HepG2 (cell line): ENCODE data around the gene ZNF514. TPM values are rescaled to one million over a fixed set of nuclear protein-coding genes. Genes with fewer than 3 reads are reported as not detected.

Experiments used
- ADNP ChIP-seq: sonication (generic); formaldehyde crosslinking; IDR thresholded peaks from 2 replicates; pipeline ENCODE4 v1.4.0; 2020; ENCODE audit warnings: missing genetic modification reagents
- BCL6 ChIP-seq: IDR thresholded peaks from 2 replicates; pipeline ENCODE4 v1.6.1; 2016; ENCODE audit warnings: missing genetic modification reagents, missing compliant biosample characterization
- CHD2 ChIP-seq: IDR thresholded peaks from 2 replicates; pipeline ENCODE4 v1.6.1; 2011; ENCODE audit warnings: low read depth, low read length, improper control_type of control experiment
- FOXM1 ChIP-seq: sonication (generic); formaldehyde crosslinking; IDR thresholded peaks from 2 replicates; pipeline ENCODE4 v1.5.0; 2020; ENCODE audit warnings: missing genetic modification reagents
- GTF2F1 ChIP-seq: fragments of 150-350 bp; IDR thresholded peaks from 2 replicates; pipeline ENCODE4 v1.6.1; 2014; ENCODE audit warnings: low read length
- KDM6A ChIP-seq: IDR thresholded peaks from 2 replicates; pipeline ENCODE4 v1.6.1; 2016; ENCODE audit warnings: low read depth
- PITX1 ChIP-seq: sonication (generic); formaldehyde crosslinking; IDR thresholded peaks from 2 replicates; pipeline ENCODE4 v1.5.1; 2020; ENCODE audit warnings: mild to moderate bottlenecking, missing genetic modification reagents
- PTBP1 ChIP-seq: fragments of 200-400 bp; formaldehyde crosslinking; IDR thresholded peaks from 2 replicates; pipeline ENCODE4 v1.6.1; 2018; ENCODE audit warnings: low read length, low read depth; ENCODE audit not compliant: poor library complexity, severe bottlenecking
- RCOR2 ChIP-seq: IDR thresholded peaks from 2 replicates; pipeline ENCODE4 v1.6.1; 2016; ENCODE audit warnings: missing biosample characterization, missing genetic modification reagents
- REL ChIP-seq: sonication (generic); formaldehyde crosslinking; conservative IDR thresholded peaks from 2 replicates; pipeline ENCODE4 v1.8.0; 2022; ENCODE audit warnings: mild to moderate bottlenecking, missing genetic modification reagents, moderate library complexity
- SIN3A ChIP-seq: IDR thresholded peaks from 2 replicates; pipeline ENCODE4 v1.6.1; 2011; ENCODE audit warnings: low read depth, mild to moderate bottlenecking, control low read depth, low read length, borderline replicate concordance
- THAP11 ChIP-seq: IDR thresholded peaks from 2 replicates; pipeline ENCODE4 v1.6.1; 2016; ENCODE audit warnings: missing biosample characterization, missing genetic modification reagents
- TP53 ChIP-seq: sonication (generic); formaldehyde crosslinking; conservative IDR thresholded peaks from 2 replicates; pipeline ENCODE4 v1.4.0; 2020; ENCODE audit warnings: missing genetic modification reagents
- ZBTB20 ChIP-seq: sonication (generic); formaldehyde crosslinking; IDR thresholded peaks from 2 replicates; pipeline ENCODE4 v1.8.1; 2023; ENCODE audit warnings: missing genetic modification reagents, low read depth, mild to moderate bottlenecking, borderline replicate concordance
- ZNF331 ChIP-seq: sonication (generic); formaldehyde crosslinking; IDR thresholded peaks from 2 replicates; pipeline ENCODE4 v1.4.0; 2020; ENCODE audit warnings: missing genetic modification reagents
- ZNF460 ChIP-seq: sonication (generic); formaldehyde crosslinking; IDR thresholded peaks from 2 replicates; pipeline ENCODE4 v1.5.1; 2020; ENCODE audit warnings: missing genetic modification reagents, mild to moderate bottlenecking, borderline replicate concordance
- ZNF546 ChIP-seq: sonication (generic); formaldehyde crosslinking; conservative IDR thresholded peaks from 2 replicates; pipeline ENCODE4 v1.8.1; 2023; ENCODE audit warnings: mild to moderate bottlenecking, missing genetic modification reagents
- ZNF660 ChIP-seq: sonication (generic); formaldehyde crosslinking; IDR thresholded peaks from 2 replicates; pipeline ENCODE4 v1.5.1; 2020; ENCODE audit warnings: mild to moderate bottlenecking, low read depth, missing genetic modification reagents, borderline replicate concordance
- polyA plus RNA-seq, 8 experiments: library from polyadenylated mRNA; depleted of rRNA in 3 of 8; stranded (reverse) in 7 of 8; unstranded in 1 of 8; fragments of >200 nt; fragmentation: Illumina TruSeq in 4 of 8; extraction: Trizol in 4 of 8; gene quantifications; 2 replicates each; pipeline versions ENCODE4 v1.2.1 to v1.2.3, GENCODE V29; 2011 to 2016; ENCODE audit warnings: low read depth in 4 of 8, missing spikeins in 1 of 8, mixed read lengths in 1 of 8; ENCODE audit not compliant: insufficient read depth in 1 of 8
- total RNA-seq, 5 experiments: library from RNA; depleted of rRNA; stranded (reverse); fragments of >200 nt; fragmentation: Illumina TruSeq; extraction: Trizol; gene quantifications; 2 replicates each; pipeline ENCODE4 v1.2.3, GENCODE V29; 2016; ENCODE audit warnings: low read depth in 1 of 5
- TF ChIP-seq, protein P1 (sequence below): IDR thresholded peaks from 2 replicates; pipeline ENCODE4 v1.6.1; 2016; ENCODE audit warnings: mild to moderate bottlenecking
- TF ChIP-seq, protein P2 (sequence below): sonication (generic); formaldehyde crosslinking; IDR thresholded peaks from 2 replicates; pipeline ENCODE4 v1.8.1; 2023; ENCODE audit warnings: missing genetic modification reagents, mild to moderate bottlenecking, borderline replicate concordance
- TF ChIP-seq, protein P3 (sequence below): sonication (generic); formaldehyde crosslinking; IDR thresholded peaks from 2 replicates; pipeline ENCODE4 v1.5.1; 2020; ENCODE audit warnings: missing genetic modification reagents, mild to moderate bottlenecking, borderline replicate concordance
- TF ChIP-seq, protein P4 (sequence below): sonication (generic); formaldehyde crosslinking; IDR thresholded peaks from 2 replicates; pipeline ENCODE4 v1.5.1; 2020; ENCODE audit warnings: mild to moderate bottlenecking, missing genetic modification reagents, moderate library complexity
- TF ChIP-seq, protein P5 (sequence below): sonication (generic); IDR thresholded peaks from 2 replicates; pipeline ENCODE4 v1.6.1; 2016; ENCODE audit warnings: low read depth, borderline replicate concordance

Gene ZNF514
- total and polyA plus RNA-seq, 2 of the 13 experiments (the other 11 are each of a cell fraction or from before 2014, with no cell fraction given): 15.2 to 18.7 TPM

DNA sequence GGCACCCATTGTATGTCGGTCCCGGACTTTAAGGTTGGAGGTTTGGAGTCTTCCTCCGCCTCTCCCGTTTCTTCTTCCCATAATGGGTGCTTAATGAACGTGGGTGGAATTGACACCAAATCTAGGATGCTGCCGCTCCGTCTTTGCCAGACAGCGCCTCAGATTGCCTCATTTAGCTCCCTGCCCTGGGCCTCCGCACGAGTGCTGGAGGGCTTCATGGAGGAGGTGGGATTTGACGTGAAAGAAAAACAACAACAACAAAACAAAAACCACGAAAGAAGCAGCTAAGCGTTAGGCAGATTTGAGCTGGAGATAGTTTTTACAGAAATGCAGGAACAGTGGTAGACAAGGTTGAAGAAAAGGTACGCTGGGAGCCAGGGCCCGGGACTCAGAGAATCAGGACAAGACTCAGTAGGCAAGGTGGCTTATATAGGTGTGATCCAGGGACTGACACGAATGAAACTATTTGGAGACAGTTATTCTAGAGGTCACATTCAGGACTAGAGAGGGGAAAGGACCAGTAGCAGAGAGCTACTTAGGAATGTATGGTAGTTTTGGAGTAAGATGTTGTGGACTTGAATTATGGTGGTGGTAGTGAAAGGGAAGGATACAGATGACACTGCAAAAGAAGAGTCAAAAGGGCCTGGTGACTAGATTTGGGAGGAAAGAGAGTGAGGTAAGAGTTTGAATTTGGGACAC lies 6.6 kb upstream of the ZNF514 start (continued):
- TF ChIP-seq PTBP1 (no peak), SIN3A (no peak), BCL6 (CRISPR knock-in tag) (no peak), FOXM1 (CRISPR knock-in tag) (no peak; the same call in 1 of the 2 replicates), ADNP (CRISPR knock-in tag) (no peak), THAP11 (CRISPR knock-in tag) (no peak), RCOR2 (peak; percentile 58; the same call in 1 of the 2 replicates), ZNF546 (CRISPR knock-in tag) (no peak), REL (CRISPR knock-in tag) (0 out of 2 replicates have a peak, but pooled peaks have one; percentile 6), CHD2 (no peak), ZNF331 (CRISPR knock-in tag) (no peak), ZNF660 (CRISPR knock-in tag) (no peak), KDM6A (CRISPR knock-in tag) (no peak), TP53 (CRISPR knock-in tag) (no peak), PITX1 (CRISPR knock-in tag) (no peak), ZNF460 (no peak), GTF2F1 (no peak), ZBTB20 (CRISPR knock-in tag) (no peak)
- TF ChIP-seq, protein P1, sequence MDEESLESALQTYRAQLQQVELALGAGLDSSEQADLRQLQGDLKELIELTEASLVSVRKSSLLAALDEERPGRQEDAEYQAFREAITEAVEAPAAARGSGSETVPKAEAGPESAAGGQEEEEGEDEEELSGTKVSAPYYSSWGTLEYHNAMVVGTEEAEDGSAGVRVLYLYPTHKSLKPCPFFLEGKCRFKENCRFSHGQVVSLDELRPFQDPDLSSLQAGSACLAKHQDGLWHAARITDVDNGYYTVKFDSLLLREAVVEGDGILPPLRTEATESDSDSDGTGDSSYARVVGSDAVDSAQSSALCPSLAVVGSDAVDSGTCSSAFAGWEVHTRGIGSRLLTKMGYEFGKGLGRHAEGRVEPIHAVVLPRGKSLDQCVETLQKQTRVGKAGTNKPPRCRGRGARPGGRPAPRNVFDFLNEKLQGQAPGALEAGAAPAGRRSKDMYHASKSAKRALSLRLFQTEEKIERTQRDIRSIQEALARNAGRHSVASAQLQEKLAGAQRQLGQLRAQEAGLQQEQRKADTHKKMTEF (CRISPR knock-in tag): no peak
- TF ChIP-seq, protein P2, sequence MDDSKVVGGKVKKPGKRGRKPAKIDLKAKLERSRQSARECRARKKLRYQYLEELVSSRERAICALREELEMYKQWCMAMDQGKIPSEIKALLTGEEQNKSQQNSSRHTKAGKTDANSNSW (CRISPR knock-in tag): no peak
- TF ChIP-seq, protein P3, sequence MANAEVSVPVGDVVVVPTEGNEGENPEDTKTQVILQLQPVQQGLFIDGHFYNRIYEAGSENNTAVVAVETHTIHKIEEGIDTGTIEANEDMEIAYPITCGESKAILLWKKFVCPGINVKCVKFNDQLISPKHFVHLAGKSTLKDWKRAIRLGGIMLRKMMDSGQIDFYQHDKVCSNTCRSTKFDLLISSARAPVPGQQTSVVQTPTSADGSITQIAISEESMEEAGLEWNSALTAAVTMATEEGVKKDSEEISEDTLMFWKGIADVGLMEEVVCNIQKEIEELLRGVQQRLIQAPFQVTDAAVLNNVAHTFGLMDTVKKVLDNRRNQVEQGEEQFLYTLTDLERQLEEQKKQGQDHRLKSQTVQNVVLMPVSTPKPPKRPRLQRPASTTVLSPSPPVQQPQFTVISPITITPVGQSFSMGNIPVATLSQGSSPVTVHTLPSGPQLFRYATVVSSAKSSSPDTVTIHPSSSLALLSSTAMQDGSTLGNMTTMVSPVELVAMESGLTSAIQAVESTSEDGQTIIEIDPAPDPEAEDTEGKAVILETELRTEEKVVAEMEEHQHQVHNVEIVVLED (CRISPR knock-in tag): no peak
- TF ChIP-seq, protein P4, sequence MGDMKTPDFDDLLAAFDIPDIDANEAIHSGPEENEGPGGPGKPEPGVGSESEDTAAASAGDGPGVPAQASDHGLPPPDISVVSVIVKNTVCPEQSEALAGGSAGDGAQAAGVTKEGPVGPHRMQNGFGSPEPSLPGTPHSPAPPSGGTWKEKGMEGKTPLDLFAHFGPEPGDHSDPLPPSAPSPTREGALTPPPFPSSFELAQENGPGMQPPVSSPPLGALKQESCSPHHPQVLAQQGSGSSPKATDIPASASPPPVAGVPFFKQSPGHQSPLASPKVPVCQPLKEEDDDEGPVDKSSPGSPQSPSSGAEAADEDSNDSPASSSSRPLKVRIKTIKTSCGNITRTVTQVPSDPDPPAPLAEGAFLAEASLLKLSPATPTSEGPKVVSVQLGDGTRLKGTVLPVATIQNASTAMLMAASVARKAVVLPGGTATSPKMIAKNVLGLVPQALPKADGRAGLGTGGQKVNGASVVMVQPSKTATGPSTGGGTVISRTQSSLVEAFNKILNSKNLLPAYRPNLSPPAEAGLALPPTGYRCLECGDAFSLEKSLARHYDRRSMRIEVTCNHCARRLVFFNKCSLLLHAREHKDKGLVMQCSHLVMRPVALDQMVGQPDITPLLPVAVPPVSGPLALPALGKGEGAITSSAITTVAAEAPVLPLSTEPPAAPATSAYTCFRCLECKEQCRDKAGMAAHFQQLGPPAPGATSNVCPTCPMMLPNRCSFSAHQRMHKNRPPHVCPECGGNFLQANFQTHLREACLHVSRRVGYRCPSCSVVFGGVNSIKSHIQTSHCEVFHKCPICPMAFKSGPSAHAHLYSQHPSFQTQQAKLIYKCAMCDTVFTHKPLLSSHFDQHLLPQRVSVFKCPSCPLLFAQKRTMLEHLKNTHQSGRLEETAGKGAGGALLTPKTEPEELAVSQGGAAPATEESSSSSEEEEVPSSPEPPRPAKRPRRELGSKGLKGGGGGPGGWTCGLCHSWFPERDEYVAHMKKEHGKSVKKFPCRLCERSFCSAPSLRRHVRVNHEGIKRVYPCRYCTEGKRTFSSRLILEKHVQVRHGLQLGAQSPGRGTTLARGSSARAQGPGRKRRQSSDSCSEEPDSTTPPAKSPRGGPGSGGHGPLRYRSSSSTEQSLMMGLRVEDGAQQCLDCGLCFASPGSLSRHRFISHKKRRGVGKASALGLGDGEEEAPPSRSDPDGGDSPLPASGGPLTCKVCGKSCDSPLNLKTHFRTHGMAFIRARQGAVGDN: no peak
- TF ChIP-seq, protein P5, sequence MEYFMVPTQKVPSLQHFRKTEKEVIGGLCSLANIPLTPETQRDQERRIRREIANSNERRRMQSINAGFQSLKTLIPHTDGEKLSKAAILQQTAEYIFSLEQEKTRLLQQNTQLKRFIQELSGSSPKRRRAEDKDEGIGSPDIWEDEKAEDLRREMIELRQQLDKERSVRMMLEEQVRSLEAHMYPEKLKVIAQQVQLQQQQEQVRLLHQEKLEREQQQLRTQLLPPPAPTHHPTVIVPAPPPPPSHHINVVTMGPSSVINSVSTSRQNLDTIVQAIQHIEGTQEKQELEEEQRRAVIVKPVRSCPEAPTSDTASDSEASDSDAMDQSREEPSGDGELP: no peak
